Inflammatory macrophage treated with lipopolysaccharide for 4 hours (primary cell): Measurements from ENCODE around the gene CLPTM1.
"Not testable (repeated sequence)": the region's sequence is repeated elsewhere in the genome, so short reads cannot be mapped to it uniquely, and the experiment has no call there.

Experiments
- DNase-seq: peaks from one replicate; pipeline ENCODE4 v3.0.0-alpha.2; 2020

The CLPTM1 gene

GRCh38 chr19:44954649-44955504 is at the start of gene CLPTM1:
CLPTM1 (plus strand) TSS chr19:44955380; CDS start chr19:44955396, 16 bp downstream.
- DNase-seq = peak; percentile 99

DNA sequence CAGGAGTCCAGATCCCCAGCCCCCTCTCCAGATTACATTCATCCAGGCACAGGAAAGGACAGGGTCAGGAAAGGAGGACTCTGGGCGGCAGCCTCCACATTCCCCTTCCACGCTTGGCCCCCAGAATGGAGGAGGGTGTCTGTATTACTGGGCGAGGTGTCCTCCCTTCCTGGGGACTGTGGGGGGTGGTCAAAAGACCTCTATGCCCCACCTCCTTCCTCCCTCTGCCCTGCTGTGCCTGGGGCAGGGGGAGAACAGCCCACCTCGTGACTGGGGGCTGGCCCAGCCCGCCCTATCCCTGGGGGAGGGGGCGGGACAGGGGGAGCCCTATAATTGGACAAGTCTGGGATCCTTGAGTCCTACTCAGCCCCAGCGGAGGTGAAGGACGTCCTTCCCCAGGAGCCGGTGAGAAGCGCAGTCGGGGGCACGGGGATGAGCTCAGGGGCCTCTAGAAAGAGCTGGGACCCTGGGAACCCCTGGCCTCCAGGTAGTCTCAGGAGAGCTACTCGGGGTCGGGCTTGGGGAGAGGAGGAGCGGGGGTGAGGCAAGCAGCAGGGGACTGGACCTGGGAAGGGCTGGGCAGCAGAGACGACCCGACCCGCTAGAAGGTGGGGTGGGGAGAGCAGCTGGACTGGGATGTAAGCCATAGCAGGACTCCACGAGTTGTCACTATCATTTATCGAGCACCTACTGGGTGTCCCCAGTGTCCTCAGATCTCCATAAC is 49.6 kb upstream of the CLPTM1 start, which contains the start of gene APOE:
Gene APOE (plus strand): TSS at position 360 of the 724 bp plus-strand sequence. CDS start 829 bp downstream, outside the sequence.
- no peak for DNase-seq

DNA sequence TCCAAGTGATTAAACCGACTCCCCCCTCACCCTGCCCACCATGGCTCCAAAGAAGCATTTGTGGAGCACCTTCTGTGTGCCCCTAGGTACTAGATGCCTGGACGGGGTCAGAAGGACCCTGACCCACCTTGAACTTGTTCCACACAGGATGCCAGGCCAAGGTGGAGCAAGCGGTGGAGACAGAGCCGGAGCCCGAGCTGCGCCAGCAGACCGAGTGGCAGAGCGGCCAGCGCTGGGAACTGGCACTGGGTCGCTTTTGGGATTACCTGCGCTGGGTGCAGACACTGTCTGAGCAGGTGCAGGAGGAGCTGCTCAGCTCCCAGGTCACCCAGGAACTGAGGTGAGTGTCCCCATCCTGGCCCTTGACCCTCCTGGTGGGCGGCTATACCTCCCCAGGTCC is 47.6 kb upstream of the CLPTM1 start:
- DNase-seq = no peak

- DNase-seq = no peak
These were observed 46.9 kb upstream of the CLPTM1 start for GRCh38 chr19:44908074-44908835.

GRCh38 chr19:44908836-44909261 is 46.3 kb upstream of the CLPTM1 start:
- DNase-seq = no peak

- no peak for DNase-seq
These were observed 45.4 kb upstream of the CLPTM1 start for GRCh38 chr19:44909775-44910174.

DNA sequence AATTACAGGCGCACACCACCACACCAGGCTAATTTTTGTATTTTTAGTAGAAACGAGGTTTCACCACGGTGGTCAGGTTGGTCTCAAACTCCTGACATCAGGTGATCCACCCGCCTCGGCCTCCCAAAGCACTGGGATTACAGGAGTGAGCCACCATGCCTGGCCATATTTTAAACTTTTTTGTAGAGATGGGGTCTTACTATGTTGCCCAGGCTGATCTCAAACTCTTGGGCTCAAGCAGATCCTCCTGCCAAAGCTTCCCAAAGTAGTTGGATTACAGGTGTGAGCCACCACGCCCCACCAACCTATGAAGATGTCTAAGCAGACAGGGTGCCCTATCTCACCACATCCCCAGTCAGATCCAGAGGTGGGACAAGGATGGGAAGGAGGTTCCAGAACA is 43.3 kb upstream of the CLPTM1 start:
- not testable (repeated sequence) for DNase-seq

GRCh38 chr19:44912854-44913253 is 42.3 kb upstream of the CLPTM1 start:
- DNase-seq = peak; percentile 77

GRCh38 chr19:44913512-44914432 is 41.4 kb upstream of the CLPTM1 start:
- not testable (repeated sequence) for DNase-seq

DNA sequence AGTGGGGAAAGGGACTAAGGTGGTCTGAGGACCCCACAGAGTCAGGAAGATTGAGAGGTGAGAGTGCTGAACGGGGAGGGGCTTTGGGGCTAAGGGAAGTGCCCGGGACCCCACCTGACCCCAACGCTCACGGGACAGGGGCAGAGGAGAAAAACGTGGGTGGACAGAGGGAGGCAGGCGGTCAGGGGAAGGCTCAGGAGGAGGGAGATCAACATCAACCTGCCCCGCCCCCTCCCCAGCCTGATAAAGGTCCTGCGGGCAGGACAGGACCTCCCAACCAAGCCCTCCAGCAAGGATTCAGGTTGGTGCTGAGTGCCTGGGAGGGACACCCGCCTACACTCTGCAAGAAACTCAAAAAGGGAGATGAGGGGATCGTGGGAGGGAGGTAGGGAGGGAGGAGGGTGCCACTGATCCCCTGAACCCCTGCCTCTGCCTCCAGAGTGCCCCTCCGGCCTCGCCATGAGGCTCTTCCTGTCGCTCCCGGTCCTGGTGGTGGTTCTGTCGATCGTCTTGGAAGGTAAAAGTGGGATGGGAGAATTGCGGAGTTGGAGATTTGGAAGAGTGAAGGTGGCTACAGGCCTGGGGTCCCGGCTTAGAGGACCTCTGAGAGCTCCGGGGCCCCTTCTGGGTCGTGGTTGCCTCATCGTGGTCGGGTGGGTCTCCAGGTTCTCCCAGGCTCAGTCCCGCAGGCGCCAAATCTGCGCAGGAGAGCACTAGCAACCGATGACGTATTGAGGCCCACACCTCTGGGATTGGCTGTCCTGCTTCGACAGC is 40.6 kb upstream of the CLPTM1 start, which contains the start of gene APOC1:
Gene APOC1 (plus strand): TSS at position 176 of the 774 bp plus-strand sequence. CDS start 284 bp downstream, at position 460.
- DNase-seq = peak; percentile 82

- DNase-seq = no peak
These were observed 30.9 kb upstream of the CLPTM1 start for GRCh38 chr19:44924243-44924725.

DNA sequence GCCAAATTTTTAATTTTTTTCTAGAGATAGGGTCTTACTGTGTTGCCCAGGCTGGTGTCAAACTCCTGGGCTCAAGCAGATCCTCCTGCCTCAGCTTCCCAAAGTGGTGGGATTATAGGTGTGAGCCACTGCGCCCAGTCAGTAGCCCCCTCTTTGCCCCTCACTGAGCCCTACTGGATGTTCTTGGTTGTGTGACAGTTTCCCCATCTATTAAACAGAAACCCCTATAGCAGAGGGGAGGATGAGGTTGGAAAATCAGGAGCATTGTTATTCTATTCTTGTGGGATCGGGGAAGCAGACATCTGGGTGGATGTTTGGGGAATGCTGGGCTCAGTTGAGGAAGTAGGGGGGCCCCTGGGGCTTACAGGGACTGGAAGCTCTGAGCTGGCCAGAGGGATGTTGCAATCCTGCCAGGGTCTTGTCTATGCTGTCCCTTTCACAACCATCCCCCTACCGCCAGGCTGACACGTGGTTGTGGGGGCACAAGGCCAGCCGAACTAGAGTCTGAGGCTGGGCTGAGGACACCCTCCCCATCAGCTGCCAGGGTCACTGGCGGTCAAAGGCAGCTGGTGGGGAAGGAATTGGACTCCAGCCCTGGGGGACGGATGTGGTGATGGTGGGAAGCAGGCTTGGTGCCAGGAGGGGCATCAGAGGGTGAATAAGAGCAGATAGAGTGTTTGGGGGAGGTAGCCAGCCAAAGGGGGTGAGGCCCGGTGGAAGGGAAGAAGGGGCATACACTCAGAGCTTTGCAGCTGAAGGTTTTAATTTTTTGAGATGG is 29.9 kb upstream of the CLPTM1 start:
- peak; percentile 84 for DNase-seq

DNA sequence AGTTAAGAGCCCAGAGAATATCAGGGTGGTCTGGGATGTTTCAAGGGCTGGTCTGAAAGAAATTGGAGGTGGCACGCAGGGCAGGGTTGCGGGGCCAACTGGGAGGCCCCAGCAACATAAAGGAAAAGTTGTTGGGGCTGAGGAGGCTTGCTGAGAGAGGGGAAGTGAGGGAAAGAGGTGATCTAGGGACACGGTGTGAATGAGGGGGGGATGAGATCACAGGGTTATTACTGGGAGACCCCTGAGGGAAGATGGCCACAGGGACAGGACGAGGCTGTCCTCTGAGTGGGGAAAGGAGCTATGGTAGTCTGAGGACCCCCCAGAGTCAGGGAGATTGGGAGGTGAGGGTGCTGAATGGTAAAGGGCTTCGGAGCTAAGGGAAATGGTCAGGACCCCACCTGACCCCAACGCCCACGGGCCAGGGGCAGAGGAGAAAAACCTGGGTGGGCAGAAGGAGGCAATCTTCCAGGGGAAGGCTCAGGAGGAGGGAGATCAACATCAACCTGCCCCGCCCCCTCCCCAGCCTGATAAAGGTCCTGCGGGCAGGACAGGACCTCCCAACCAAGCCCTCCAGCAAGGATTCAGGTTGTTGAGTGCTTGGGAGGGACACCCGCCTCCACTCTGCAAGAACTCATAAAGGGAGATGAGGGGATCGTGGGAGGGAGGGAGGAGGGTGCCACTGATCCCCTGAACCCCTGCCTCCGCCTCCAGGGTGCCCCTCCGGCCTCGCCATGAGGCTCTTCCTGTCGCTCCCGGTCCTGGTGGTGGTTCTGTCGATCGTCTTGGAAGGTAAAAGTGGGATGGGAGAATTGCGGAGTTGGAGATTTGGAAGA is 28.7 kb upstream of the CLPTM1 start:
- not testable (repeated sequence) for DNase-seq

- DNase-seq = no peak
These were observed 27.4 kb upstream of the CLPTM1 start for GRCh38 chr19:44927746-44928145.

- no peak for DNase-seq
These were observed 25.1 kb upstream of the CLPTM1 start for GRCh38 chr19:44930088-44930487.

DNA sequence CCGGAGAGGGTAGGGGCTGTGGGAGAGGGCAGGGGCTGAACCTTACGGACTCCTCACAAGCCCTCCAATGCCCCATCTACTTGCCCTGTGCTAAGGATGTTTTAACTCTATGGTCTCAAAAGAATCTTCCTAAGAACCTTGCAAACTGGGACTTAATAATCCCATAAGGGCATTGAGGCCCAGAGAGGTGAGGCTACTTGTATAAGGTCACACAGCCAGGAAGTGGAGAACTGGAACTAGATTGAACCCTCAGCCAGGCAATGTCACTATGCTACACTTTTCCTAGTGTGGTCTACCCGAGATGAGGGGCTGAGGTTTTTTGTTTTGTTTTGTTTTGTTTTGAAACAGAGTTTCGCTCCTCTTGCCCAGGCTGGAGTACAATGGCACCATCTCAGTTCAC is 23.6 kb upstream of the CLPTM1 start:
- DNase-seq = no peak

- DNase-seq = peak; percentile 39
These were observed 15.5 kb upstream of the CLPTM1 start for GRCh38 chr19:44939668-44940067.

DNA sequence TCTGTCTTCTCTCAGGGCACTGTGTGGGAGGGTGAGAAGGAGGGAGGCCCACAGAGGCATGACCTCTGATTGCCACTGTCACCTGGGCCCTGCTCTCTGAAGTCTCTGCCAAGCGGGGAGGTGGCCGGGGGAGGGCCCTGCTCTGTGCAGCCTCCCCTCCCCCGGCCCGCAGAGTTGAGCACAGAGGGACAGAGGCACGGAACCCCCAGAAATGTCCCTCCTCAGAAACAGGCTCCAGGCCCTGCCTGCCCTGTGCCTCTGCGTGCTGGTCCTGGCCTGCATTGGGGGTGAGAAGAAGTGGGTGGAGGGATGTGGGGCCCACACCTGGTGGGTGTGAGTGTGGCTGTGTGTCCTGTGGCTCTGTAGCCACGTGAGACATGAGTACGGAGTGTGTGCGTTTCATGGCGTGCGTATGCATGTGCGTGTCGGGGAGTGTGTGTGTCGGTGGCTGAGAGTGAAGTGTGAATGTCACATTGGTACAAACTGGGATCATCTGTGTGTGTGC is 13.1 kb upstream of the CLPTM1 start, which contains the start of gene APOC4:
Gene APOC4 (plus strand): TSS at position 171 of the 505 bp plus-strand sequence. CDS start 41 bp downstream, at position 212.
- no peak for DNase-seq
